Glutamatergic neuron (in vitro differentiated cells): ENCODE results near the gene STK39. TPM values are rescaled to one million over a fixed set of nuclear protein-coding genes. Genes with fewer than 3 reads are reported as not detected.

ENCODE experiments used
- DNase-seq: peaks from one replicate; pipeline ENCODE4 v3.0.0; 2022
- H3K27ac Mint-ChIP-seq: one replicate; pipeline ENCODE4 v1.8.0; 2020; ENCODE audit warnings: mild to moderate bottlenecking, mixed read lengths, inconsistent platforms; ENCODE audit not compliant: unreplicated experiment
- H3K27me3 Mint-ChIP-seq: one replicate; pipeline ENCODE4 v1.8.0; 2020; ENCODE audit warnings: mild to moderate bottlenecking, moderate library complexity, mixed read lengths, inconsistent platforms; ENCODE audit not compliant: unreplicated experiment
- H3K36me3 Mint-ChIP-seq: one replicate; pipeline ENCODE4 v1.8.0; 2020; ENCODE audit warnings: mild to moderate bottlenecking, mixed read lengths, inconsistent platforms; ENCODE audit not compliant: unreplicated experiment
- H3K4me1 Mint-ChIP-seq: one replicate; pipeline ENCODE4 v1.8.0; 2020; ENCODE audit warnings: mild to moderate bottlenecking, low read depth, mixed read lengths, inconsistent platforms; ENCODE audit not compliant: unreplicated experiment
- H3K4me3 Mint-ChIP-seq: one replicate; pipeline ENCODE4 v1.8.0; 2020; ENCODE audit warnings: mild to moderate bottlenecking, mixed read lengths, inconsistent platforms; ENCODE audit not compliant: unreplicated experiment
- H3K9me3 Mint-ChIP-seq: one replicate; pipeline ENCODE4 v1.8.0; 2020; ENCODE audit warnings: mild to moderate bottlenecking, moderate library complexity, mixed read lengths, inconsistent platforms; ENCODE audit not compliant: unreplicated experiment
- CTCF ChIP-seq: fragments of 200-600 bp; sonication (generic); IDR thresholded peaks from one replicate; pipeline ENCODE4 v1.5.0; 2021; ENCODE audit not compliant: partially characterized antibody, unreplicated experiment
- total RNA-seq: library from RNA; stranded (reverse); fragmentation: NEBNext Ultra II Directional; extraction: Animal tissue kit (Norgen Biotek cat#: 25700); gene quantifications from one replicate; pipeline ENCODE4 v1.2.1, GENCODE V29; 2021; ENCODE audit not compliant: unreplicated experiment

STK39 gene
- total RNA-seq, 1 donor from 2014 or later = 35.9 TPM

- no peaks in the 10 kb centered on the region for H3K36me3 Mint-ChIP-seq
- H3K4me3 Mint-ChIP-seq = no peak overlapping the region
- H3K27me3 Mint-ChIP-seq = no peaks in the 10 kb centered on the region
- H3K9me3 Mint-ChIP-seq = no peaks in the 10 kb centered on the region
- H3K27ac Mint-ChIP-seq = no peak overlapping the region
- TF ChIP-seq CTCF = no peak
- H3K4me1 Mint-ChIP-seq = no peaks in the 10 kb centered on the region
- no peak for DNase-seq
These were observed 259.8 kb downstream of the STK39 start for GRCh38 chr2:167987558-167987957.

GRCh38 chr2:167987026-167987425 lies 260.4 kb downstream of the STK39 start:
- Mint-ChIP-seq H3K4me3 (no peak overlapping the region), H3K9me3 (no peaks in the 10 kb centered on the region), H3K36me3 (no peaks in the 10 kb centered on the region), H3K27me3 (no peaks in the 10 kb centered on the region), H3K27ac (no peak overlapping the region), H3K4me1 (no peaks in the 10 kb centered on the region)
- no peak for TF ChIP-seq CTCF
- no peak for DNase-seq

GRCh38 chr2:167986223-167986622 lies 261.2 kb downstream of the STK39 start:
- Mint-ChIP-seq H3K4me1 (no peaks in the 10 kb centered on the region), H3K4me3 (no peak overlapping the region), H3K36me3 (no peaks in the 10 kb centered on the region), H3K9me3 (no peaks in the 10 kb centered on the region), H3K27ac (no peak overlapping the region), H3K27me3 (no peaks in the 10 kb centered on the region)
- no peak for DNase-seq
- TF ChIP-seq CTCF = no peak

- H3K27me3 Mint-ChIP-seq = peaks cover 4% of the 10 kb centered on the region
- no peak for DNase-seq
- no peak overlapping the region for H3K27ac Mint-ChIP-seq
These were observed 265.4 kb downstream of the STK39 start for GRCh38 chr2:167981945-167982344.

GRCh38 chr2:167980439-167980838 lies 267.0 kb downstream of the STK39 start:
- H3K9me3 Mint-ChIP-seq = peaks cover 1% of the 10 kb centered on the region

More at GRCh38 chr2:167981945-167982344, 265.4 kb downstream of the STK39 start:
- H3K4me1 Mint-ChIP-seq = no peaks in the 10 kb centered on the region
- no peak for TF ChIP-seq CTCF
- no peaks in the 10 kb centered on the region for H3K9me3 Mint-ChIP-seq
- H3K36me3 Mint-ChIP-seq = peaks cover 6% of the 10 kb centered on the region
- no peak overlapping the region for H3K4me3 Mint-ChIP-seq

More at GRCh38 chr2:167980439-167980838, 267.0 kb downstream of the STK39 start:
- Mint-ChIP-seq H3K36me3 (peaks cover 11% of the 10 kb centered on the region), H3K27me3 (peaks cover 4% of the 10 kb centered on the region), H3K4me3 (no peak overlapping the region), H3K4me1 (no peaks in the 10 kb centered on the region), H3K27ac (no peak overlapping the region)
- no peak for DNase-seq
- TF ChIP-seq CTCF = no peak
